ENCODE measurements around the gene CLNK. TPM values are rescaled to one million over a fixed set of nuclear protein-coding genes. Genes with fewer than 3 reads are reported as not detected.

CLNK gene
- total and polyA plus RNA-seq, 2 of the 8 experiments (the other 6 are each of a cell fraction or from before 2014, with no cell fraction given), result not detected

DNA sequence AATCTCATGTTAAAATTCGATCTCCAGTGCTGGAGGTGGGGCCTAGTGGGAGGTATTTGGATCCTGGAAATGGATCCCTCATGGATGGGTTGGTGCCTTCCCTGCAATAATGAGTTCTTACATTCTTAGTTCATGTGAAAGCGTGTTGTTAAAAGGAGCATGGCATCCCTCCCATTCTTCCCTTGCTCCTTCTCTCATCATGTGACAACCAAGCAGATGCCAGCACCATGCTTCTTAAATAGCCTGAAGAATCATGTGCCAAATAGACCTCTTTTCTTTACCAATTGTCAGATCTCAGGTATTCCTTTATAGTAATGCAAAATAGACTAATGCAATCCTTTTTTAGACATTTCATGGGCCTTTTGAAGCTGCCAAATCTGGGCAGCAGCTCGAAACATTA lies 29.0 kb upstream of the CLNK start:
- H3K4me3 ChIP-seq (ENCODE audit: extremely low read depth in 1 of 4, insufficient read depth in 2 of 4, low read depth in 3 of 4, low read length in 4 of 4), result no peak overlapping the region
- no peak overlapping the region for H3K4me2 ChIP-seq (ENCODE audit: insufficient read depth in 1 of 2, low read depth in 2 of 2, low read length in 2 of 2)
- H2BK120ac ChIP-seq (replicated peaks; ENCODE audit: low read depth, low read length), result no peak overlapping the region
- H2BK12ac ChIP-seq (ENCODE audit: low read depth, low read length), result no peak overlapping the region
- no peaks in the 10 kb centered on the region for H3K23me2 ChIP-seq (ENCODE audit: low read depth, low read length)
- H4K5ac ChIP-seq (ENCODE audit: insufficient read length, low read depth, low read length), result no peak overlapping the region
- H3K79me2 ChIP-seq (ENCODE audit: control insufficient read depth in 1 of 2, insufficient read depth in 2 of 2, low read length in 2 of 2), result no peaks in the 10 kb centered on the region
- no peaks in the 10 kb centered on the region for H3K79me1 ChIP-seq (ENCODE audit: low read depth, low read length)
- no peak overlapping the region for H3K14ac ChIP-seq (ENCODE audit: insufficient read length)
- no peak for TF ChIP-seq PHF8 (conservative IDR thresholded peaks at IDR 0.05; ENCODE audit: low read depth, low read length)
- no peak for TF ChIP-seq SIX5 (IDR thresholded peaks at IDR 0.05; ENCODE audit: low read depth, low read length)
- TF ChIP-seq RAD21 (IDR thresholded peaks at IDR 0.05 in 1 of 2, conservative IDR thresholded peaks at IDR 0.05 in 1 of 2; ENCODE audit: low read depth in 2 of 2, low read length in 2 of 2), result no peak
- TF ChIP-seq SAP30 (IDR thresholded peaks at IDR 0.05; ENCODE audit: insufficient read depth, insufficient replicate concordance, low read length), result no peak
- no peak for TF ChIP-seq JUN (IDR thresholded peaks at IDR 0.05; ENCODE audit: low read depth, low read length)
- no peak for TF ChIP-seq CHD1 (IDR thresholded peaks at IDR 0.05; ENCODE audit: low read depth, low read length)
- no peak for TF ChIP-seq CTCF (IDR thresholded peaks at IDR 0.05; ENCODE audit: control extremely low read depth in 1 of 3, insufficient read depth in 1 of 3, low read depth in 1 of 3, low read length in 3 of 3)
- no peak for TF ChIP-seq GABPA (IDR thresholded peaks at IDR 0.05; ENCODE audit: borderline replicate concordance, insufficient read depth, low read length)
- H3K4me1 ChIP-seq (replicated peaks in 1 of 4; ENCODE audit: control insufficient read depth in 3 of 4, insufficient read depth in 4 of 4, low read length in 3 of 4), result peaks cover 0 to 2% (median 0%) of the 10 kb centered on the region in 4 experiments; a peak in 1 of 7 replicates
- H2BK20ac ChIP-seq (ENCODE audit: low read length), result no peak overlapping the region
- H4K91ac ChIP-seq (replicated peaks; ENCODE audit: insufficient read length, low read length), result no peak overlapping the region
- DNase-seq (ENCODE audit: low read depth in 1 of 2, low spot score in 2 of 2) (no peak), FAIRE-seq (no peak)
- no peak overlapping the region for H3K23ac ChIP-seq (ENCODE audit: insufficient read length)
- H3K56ac ChIP-seq (replicated peaks; ENCODE audit: insufficient read length, low read depth, low read length), result no peak overlapping the region
- no peak overlapping the region for H3K9ac ChIP-seq (replicated peaks in 1 of 4; ENCODE audit: extremely low read depth in 1 of 4, low read depth in 3 of 4, low read length in 3 of 4)
- H2AFZ ChIP-seq (ENCODE audit: low read length), result no peak overlapping the region
- H3K18ac ChIP-seq (ENCODE audit: extremely low read depth, low read length), result no peak overlapping the region
- WGBS, 2 experiments (ENCODE audit: extremely low coverage in 1 of 2, insufficient coverage in 1 of 2, insufficient read length in 1 of 2, insufficient replicate concordance in 2 of 2, low coverage in 1 of 2, low lambda C conversion rate in 2 of 2, missing lambda C conversion rate in 1 of 2), result 84% methylated on average over 3 of the region's 3 CpGs; no CpG with 5 or more reads in 1 of the 2 experiments
- H3K36me3 ChIP-seq (ENCODE audit: control insufficient read depth in 2 of 4, insufficient read depth in 4 of 4, low read length in 3 of 4), result no peaks in the 10 kb centered on the region
- no peaks in the 10 kb centered on the region for H4K20me1 ChIP-seq (replicated peaks in 1 of 2; ENCODE audit: control insufficient read depth in 1 of 2, insufficient read depth in 2 of 2, low read length in 2 of 2)
- no peaks in the 10 kb centered on the region for H3K27me3 ChIP-seq (replicated peaks in 1 of 4; ENCODE audit: control insufficient read depth in 3 of 4, extremely low read depth in 1 of 4, insufficient read depth in 3 of 4, low read length in 3 of 4)
- no peak overlapping the region for H2BK15ac ChIP-seq (ENCODE audit: low read length)
- no peak overlapping the region for H2BK5ac ChIP-seq (ENCODE audit: low read depth, low read length)
- H3K9me3 ChIP-seq (ENCODE audit: insufficient read depth in 2 of 2, low read depth in 1 of 2, low read length in 1 of 2), result no peaks in the 10 kb centered on the region
- no peak overlapping the region for H3K4ac ChIP-seq (replicated peaks; ENCODE audit: insufficient read length, low read depth, low read length)
- no peak overlapping the region for H2AK5ac ChIP-seq (ENCODE audit: low read depth, low read length)
- POLR2A ChIA-PET (ENCODE audit: partially characterized antibody), result no interaction called here
- H3K27ac ChIP-seq (ENCODE audit: low read depth, low read length), result no peak overlapping the region
- no peak overlapping the region for H4K8ac ChIP-seq (ENCODE audit: extremely low read depth, insufficient read depth, low read length)
- CTCF ChIA-PET (ENCODE audit: partially characterized antibody), result interaction anchor here (1.0 kb wide), 1 partner anchor 14 kb away, joined by 3 read pairs; no protein-coding TSS in a partner anchor
